ENCODE measurements around the gene UNC5C. TPM values are rescaled to one million over a fixed set of nuclear protein-coding genes. Genes with fewer than 3 reads are reported as not detected.

Gene UNC5C
- polyA plus RNA-seq, 1 donor (not counting 4 experiments of a cell fraction or from before 2014, with no cell fraction given), result not detected

DNA sequence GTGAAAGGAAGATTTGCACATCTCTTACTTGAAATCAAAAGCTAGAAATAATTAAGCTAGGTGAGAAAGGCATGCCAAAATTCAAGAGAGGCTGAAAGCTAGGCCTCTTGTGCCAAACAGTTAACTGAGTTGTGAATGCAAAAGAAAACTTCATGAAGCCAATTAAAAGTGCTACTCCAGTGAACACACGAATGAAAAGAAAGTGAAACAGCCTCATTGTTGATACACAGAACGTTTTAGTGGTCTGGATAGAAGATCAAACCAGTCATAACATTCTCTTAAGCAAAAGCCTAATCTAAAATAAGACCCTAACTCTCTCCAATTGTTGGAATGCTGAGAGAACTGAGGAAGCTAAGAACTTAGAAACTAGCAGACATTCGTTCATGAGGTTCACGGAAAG, 122.3 kb downstream of the UNC5C start:
- H3K4me2 ChIP-seq (ENCODE audit: control insufficient read depth, extremely low read depth, insufficient read depth, low read depth, low read length), result no peak overlapping the region
- no peak overlapping the region for H3K27ac ChIP-seq (ENCODE audit: control insufficient read depth, insufficient read depth, low read length)
- H3K79me2 ChIP-seq (ENCODE audit: control insufficient read depth, insufficient read depth, low read length), result no peaks in the 10 kb centered on the region
- no peaks in the 10 kb centered on the region for H3K27me3 ChIP-seq (ENCODE audit: control insufficient read depth, extremely low read depth, insufficient read depth, low read length)
- dilution Hi-C loops (cut with MboI; ENCODE audit: extremely low pct_ligation_motif_present, low sequenced_read_pairs), result no loop called here
- H2AFZ ChIP-seq (ENCODE audit: control insufficient read depth, low read length), result no peak overlapping the region
- H4K20me1 ChIP-seq (ENCODE audit: control insufficient read depth, extremely low read depth, insufficient read depth, low read length), result no peaks in the 10 kb centered on the region
- H3K4me3 ChIP-seq (ENCODE audit: control insufficient read depth in 2 of 3, extremely low read depth in 1 of 3, insufficient read depth in 2 of 3, low read depth in 1 of 3, low read length in 3 of 3), result no peak overlapping the region
- TF ChIP-seq EZH2 (IDR thresholded peaks at IDR 0.05; ENCODE audit: low read length), result no peak
- TF ChIP-seq, protein P1, sequence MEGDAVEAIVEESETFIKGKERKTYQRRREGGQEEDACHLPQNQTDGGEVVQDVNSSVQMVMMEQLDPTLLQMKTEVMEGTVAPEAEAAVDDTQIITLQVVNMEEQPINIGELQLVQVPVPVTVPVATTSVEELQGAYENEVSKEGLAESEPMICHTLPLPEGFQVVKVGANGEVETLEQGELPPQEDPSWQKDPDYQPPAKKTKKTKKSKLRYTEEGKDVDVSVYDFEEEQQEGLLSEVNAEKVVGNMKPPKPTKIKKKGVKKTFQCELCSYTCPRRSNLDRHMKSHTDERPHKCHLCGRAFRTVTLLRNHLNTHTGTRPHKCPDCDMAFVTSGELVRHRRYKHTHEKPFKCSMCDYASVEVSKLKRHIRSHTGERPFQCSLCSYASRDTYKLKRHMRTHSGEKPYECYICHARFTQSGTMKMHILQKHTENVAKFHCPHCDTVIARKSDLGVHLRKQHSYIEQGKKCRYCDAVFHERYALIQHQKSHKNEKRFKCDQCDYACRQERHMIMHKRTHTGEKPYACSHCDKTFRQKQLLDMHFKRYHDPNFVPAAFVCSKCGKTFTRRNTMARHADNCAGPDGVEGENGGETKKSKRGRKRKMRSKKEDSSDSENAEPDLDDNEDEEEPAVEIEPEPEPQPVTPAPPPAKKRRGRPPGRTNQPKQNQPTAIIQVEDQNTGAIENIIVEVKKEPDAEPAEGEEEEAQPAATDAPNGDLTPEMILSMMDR (optimal IDR thresholded peaks at IDR 0.05 in 1 of 3, IDR thresholded peaks at IDR 0.05 in 1 of 3, conservative IDR thresholded peaks at IDR 0.05 in 1 of 3; ENCODE audit: extremely low read depth in 1 of 3, insufficient read depth in 2 of 3, low read length in 3 of 3), result no peak
- no peaks in the 10 kb centered on the region for H3K4me1 ChIP-seq (ENCODE audit: control insufficient read depth, extremely low read depth, insufficient read depth, low read length)
- H3K36me3 ChIP-seq (ENCODE audit: control insufficient read depth in 2 of 2, extremely low read depth in 1 of 2, insufficient read depth in 2 of 2, low read length in 2 of 2), result no peaks in the 10 kb centered on the region
- H3K9me3 ChIP-seq (ENCODE audit: control insufficient read depth, low read depth, low read length), result no peaks in the 10 kb centered on the region
- FAIRE-seq, result no peak
- no peak for DNase-seq (ENCODE audit: low read depth, low spot score)
- no peak overlapping the region for H3K9ac ChIP-seq (ENCODE audit: control insufficient read depth, extremely low read depth, insufficient read depth, low read length)
- no peaks in the 10 kb centered on the region for H3K9me1 ChIP-seq (ENCODE audit: control insufficient read depth, extremely low read depth, insufficient read depth, low read length)

DNA sequence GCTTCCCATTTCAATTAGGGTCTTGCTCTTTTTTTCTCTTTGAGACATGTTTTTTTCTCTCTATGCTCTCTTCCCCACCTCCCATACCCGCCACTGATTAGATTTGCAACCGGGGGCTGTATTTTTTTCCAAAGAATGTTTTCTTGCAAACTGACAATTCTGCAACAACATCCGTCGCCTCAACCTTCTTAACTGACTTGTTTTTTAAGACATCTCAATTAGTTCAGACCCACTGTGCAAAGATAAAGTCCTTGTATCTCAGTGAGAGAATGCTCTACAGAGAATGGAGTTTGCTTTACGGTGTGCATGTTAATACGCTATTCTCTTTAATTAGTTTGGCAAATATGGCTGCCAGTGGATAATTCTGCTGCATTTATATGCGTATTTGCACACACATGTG, 126.3 kb downstream of the UNC5C start:
- H3K4me3 ChIP-seq (ENCODE audit: control insufficient read depth in 2 of 3, extremely low read depth in 1 of 3, insufficient read depth in 2 of 3, low read depth in 1 of 3, low read length in 3 of 3), result no peak overlapping the region
- H3K36me3 ChIP-seq (ENCODE audit: control insufficient read depth in 2 of 2, extremely low read depth in 1 of 2, insufficient read depth in 2 of 2, low read length in 2 of 2), result no peaks in the 10 kb centered on the region
- H2AFZ ChIP-seq (ENCODE audit: control insufficient read depth, low read length), result no peak overlapping the region
- H3K4me1 ChIP-seq (ENCODE audit: control insufficient read depth, extremely low read depth, insufficient read depth, low read length), result no peaks in the 10 kb centered on the region
- H3K79me2 ChIP-seq (ENCODE audit: control insufficient read depth, insufficient read depth, low read length), result no peaks in the 10 kb centered on the region
- H3K27me3 ChIP-seq (ENCODE audit: control insufficient read depth, extremely low read depth, insufficient read depth, low read length), result no peaks in the 10 kb centered on the region
- DNase-seq (ENCODE audit: low read depth, low spot score) (no peak), FAIRE-seq (no peak)
- no peak overlapping the region for H3K9ac ChIP-seq (ENCODE audit: control insufficient read depth, extremely low read depth, insufficient read depth, low read length)
- H3K27ac ChIP-seq (ENCODE audit: control insufficient read depth, insufficient read depth, low read length), result no peak overlapping the region
- no peak overlapping the region for H3K4me2 ChIP-seq (ENCODE audit: control insufficient read depth, extremely low read depth, insufficient read depth, low read depth, low read length)
- no peaks in the 10 kb centered on the region for H3K9me1 ChIP-seq (ENCODE audit: control insufficient read depth, extremely low read depth, insufficient read depth, low read length)
- H4K20me1 ChIP-seq (ENCODE audit: control insufficient read depth, extremely low read depth, insufficient read depth, low read length), result no peaks in the 10 kb centered on the region
- dilution Hi-C loops (cut with MboI; ENCODE audit: extremely low pct_ligation_motif_present, low sequenced_read_pairs), result no loop called here
- no peak for TF ChIP-seq EZH2 (IDR thresholded peaks at IDR 0.05; ENCODE audit: low read length)
- TF ChIP-seq, protein P1 (optimal IDR thresholded peaks at IDR 0.05 in 1 of 3, IDR thresholded peaks at IDR 0.05 in 1 of 3, conservative IDR thresholded peaks at IDR 0.05 in 1 of 3; ENCODE audit: extremely low read depth in 1 of 3, insufficient read depth in 2 of 3, low read length in 3 of 3), result no peak
- H3K9me3 ChIP-seq (ENCODE audit: control insufficient read depth, low read depth, low read length), result no peaks in the 10 kb centered on the region

Measured in keratinocyte (primary cell).